ENCODE measurements around the gene CHRNA4.

Gene CHRNA4

GRCh38 chr20:63376283-63377250, 15.4 kb upstream of the CHRNA4 start:
- DNase-seq: no peak

GRCh38 chr20:63375438-63375837, 14.3 kb upstream of the CHRNA4 start:
- DNase-seq: no peak

GRCh38 chr20:63374504-63374903, 13.4 kb upstream of the CHRNA4 start:
- DNase-seq: no peak

- DNase-seq: no peak
These were observed 12.8 kb upstream of the CHRNA4 start for GRCh38 chr20:63373996-63374395.

GRCh38 chr20:63372971-63373885, 12.1 kb upstream of the CHRNA4 start:
- DNase-seq: no peak

- no peak for DNase-seq
These were observed 10.2 kb upstream of the CHRNA4 start for GRCh38 chr20:63371291-63371865.

- DNase-seq: no peak
These were observed 9.6 kb upstream of the CHRNA4 start for GRCh38 chr20:63370618-63371187.

GRCh38 chr20:63369724-63370617, 8.8 kb upstream of the CHRNA4 start:
- no peak for DNase-seq

GRCh38 chr20:63369024-63369530, 7.9 kb upstream of the CHRNA4 start:
- DNase-seq: no peak

GRCh38 chr20:63368151-63368550, 7.0 kb upstream of the CHRNA4 start:
- DNase-seq: no peak

- DNase-seq: no peak
These were observed 6.4 kb upstream of the CHRNA4 start for GRCh38 chr20:63367446-63368055.

GRCh38 chr20:63366390-63367365, 5.5 kb upstream of the CHRNA4 start:
- DNase-seq: no peak

GRCh38 chr20:63365601-63366389, 4.6 kb upstream of the CHRNA4 start:
- no peak for DNase-seq

GRCh38 chr20:63364801-63365585, 3.8 kb upstream of the CHRNA4 start:
- DNase-seq: no peak

- DNase-seq: no peak
These were observed 2.9 kb upstream of the CHRNA4 start for GRCh38 chr20:63363981-63364561.

GRCh38 chr20:63363013-63363957, 2.1 kb upstream of the CHRNA4 start:
- DNase-seq: no peak
